Measurements from ENCODE around the gene PALD1.

DNA sequence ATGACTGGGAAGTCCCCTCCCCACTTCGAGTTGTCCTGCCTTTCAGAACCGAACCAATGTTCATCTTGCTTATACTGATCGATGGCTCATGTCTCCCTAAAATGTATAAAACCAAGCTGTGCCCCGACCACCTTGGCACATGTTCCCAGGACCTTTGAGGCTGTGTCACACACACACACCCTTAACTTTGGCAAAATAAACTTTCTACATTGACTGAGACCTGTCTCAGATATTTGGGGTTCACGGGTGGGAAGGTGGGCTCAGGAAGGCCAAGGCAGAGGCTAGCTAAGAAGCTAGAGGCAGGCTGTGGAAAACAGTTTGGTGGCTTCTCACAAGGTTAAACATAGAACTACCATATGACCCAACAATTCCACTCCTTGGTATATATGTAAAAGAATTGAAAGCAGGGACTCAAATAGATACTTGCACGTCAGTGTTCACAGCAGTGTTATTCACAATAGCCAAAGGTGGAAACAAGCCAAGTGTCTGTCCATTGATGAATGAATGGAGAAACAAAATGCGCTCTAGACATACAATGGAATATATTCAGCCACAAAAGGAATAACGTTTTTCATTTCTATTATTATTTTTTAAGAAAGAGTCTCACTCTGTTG is 108.6 kb downstream of the PALD1 start:
- TF ChIP-seq CTCF (IDR thresholded peaks at IDR 0.05) (no peak), POLR2A (IDR thresholded peaks at IDR 0.05) (no peak)

All from right lobe of liver (tissue), 4 donors.